22Rv1 (cell line): ENCODE data around the gene AR.

Experiments used
- CTCF ChIP-seq: fragments of 450-650 bp; IDR thresholded peaks from 2 replicates; pipeline ENCODE4 v1.5.1; 2017; ENCODE audit warnings: mild to moderate bottlenecking
- ZFX ChIP-seq: fragments of 450-650 bp; IDR thresholded peaks from 2 replicates; pipeline ENCODE4 v1.6.1; 2017; ENCODE audit warnings: antibody characterized with exemption, borderline replicate concordance

- TF ChIP-seq CTCF (no peak), ZFX (no peak)
These were observed 205.7 kb downstream of the AR start for GRCh38 chrX:67749536-67749935.
